Liver (tissue), 9 donors: Measurements from ENCODE around the gene TTYH2. TPM values are rescaled to one million over a fixed set of nuclear protein-coding genes. Genes with fewer than 3 reads are reported as not detected.

Experiments used
- DNase-seq: peaks from one replicate; pipeline ENCODE4 v3.0.0-alpha.2; 2017; ENCODE audit warnings: low spot score
- H3K27ac ChIP-seq, 2 donors: one replicate each; pipeline ENCODE4 v1.7.0; 2013; ENCODE audit warnings: inconsistent platforms in 2 of 2, low read length in 2 of 2, control low read depth in 1 of 2, low read depth in 1 of 2, mild to moderate bottlenecking in 1 of 2
- H3K27me3 ChIP-seq, 4 donors: one replicate each; pipeline versions ENCODE4 v1.6.1 to v1.7.0; 2013; ENCODE audit warnings: low read length in 3 of 4, inconsistent platforms in 1 of 4, mild to moderate bottlenecking in 1 of 4, moderate library complexity in 1 of 4; ENCODE audit not compliant: control insufficient read depth in 4 of 4, insufficient read depth in 4 of 4
- H3K36me3 ChIP-seq, 4 donors: one replicate each; pipeline versions ENCODE4 v1.6.1 to v1.7.0; 2013; ENCODE audit warnings: low read length in 3 of 4, mild to moderate bottlenecking in 3 of 4, low read depth in 1 of 4, moderate library complexity in 1 of 4; ENCODE audit not compliant: control insufficient read depth in 4 of 4, insufficient read depth in 3 of 4
- H3K4me1 ChIP-seq, 4 donors: one replicate each; pipeline versions ENCODE4 v1.6.1 to v1.7.0; 2013; ENCODE audit warnings: low read length in 3 of 4, mild to moderate bottlenecking in 3 of 4, moderate library complexity in 1 of 4; ENCODE audit not compliant: control insufficient read depth in 4 of 4, insufficient read depth in 4 of 4
- H3K4me3 ChIP-seq, 3 donors: one replicate each; pipeline versions ENCODE4 v1.6.1 to v1.7.0; 2013; ENCODE audit warnings: low read length in 3 of 3, control low read depth in 1 of 3, low read depth in 1 of 3, mild to moderate bottlenecking in 1 of 3
- H3K9ac ChIP-seq, 2 donors: one replicate each; pipeline ENCODE4 v1.7.0; 2013; ENCODE audit warnings: low read length in 2 of 2, mild to moderate bottlenecking in 2 of 2, moderate library complexity in 2 of 2, control low read depth in 1 of 2, low read depth in 1 of 2
- H3K9me3 ChIP-seq, 4 donors: one replicate each; pipeline versions ENCODE4 v1.6.1 to v1.7.0; 2013; ENCODE audit warnings: low read length in 3 of 4; ENCODE audit not compliant: control insufficient read depth in 4 of 4
- EGR1 ChIP-seq, 2 donors: IDR thresholded peaks; 2 replicates each; pipeline ENCODE4 v1.6.1; 2016 to 2018; ENCODE audit warnings: antibody characterized with exemption in 2 of 2, low read depth in 2 of 2
- FOXA1 ChIP-seq: IDR thresholded peaks from 2 replicates; pipeline ENCODE4 v1.6.1; 2016; ENCODE audit warnings: antibody characterized with exemption
- FOXA2 ChIP-seq: IDR thresholded peaks from 2 replicates; pipeline ENCODE4 v1.6.1; 2016; ENCODE audit warnings: antibody characterized with exemption
- GABPA ChIP-seq, 2 donors: IDR thresholded peaks in 1 of 2; conservative IDR thresholded peaks in 1 of 2; 2 replicates each; pipeline ENCODE4 v1.6.1; 2016; ENCODE audit warnings: antibody characterized with exemption in 2 of 2, mild to moderate bottlenecking in 1 of 2, moderate library complexity in 1 of 2
- HNF4A ChIP-seq, 2 donors: conservative IDR thresholded peaks; 2 replicates each; pipeline ENCODE4 v1.6.1; 2016; ENCODE audit warnings: antibody characterized with exemption in 2 of 2, mild to moderate bottlenecking in 2 of 2
- HNF4G ChIP-seq: IDR thresholded peaks from 2 replicates; pipeline ENCODE4 v1.6.1; 2016; ENCODE audit warnings: antibody characterized with exemption
- JUND ChIP-seq, 2 donors: IDR thresholded peaks; 2 replicates each; pipeline ENCODE4 v1.6.1; 2016; ENCODE audit warnings: antibody characterized with exemption in 2 of 2
- NR2F2 ChIP-seq: IDR thresholded peaks from 2 replicates; pipeline ENCODE4 v1.6.1; 2016; ENCODE audit warnings: antibody characterized with exemption
- RAD21 ChIP-seq, 2 donors: IDR thresholded peaks; 2 replicates each; pipeline ENCODE4 v1.6.1; 2016; ENCODE audit warnings: antibody characterized with exemption in 2 of 2, mild to moderate bottlenecking in 2 of 2
- RXRA ChIP-seq, 2 donors: IDR thresholded peaks; 2 replicates each; pipeline ENCODE4 v1.6.1; 2017 to 2018; ENCODE audit warnings: antibody characterized with exemption in 2 of 2, mild to moderate bottlenecking in 1 of 2
- SP1 ChIP-seq: IDR thresholded peaks from 2 replicates; pipeline ENCODE4 v1.6.1; 2018; ENCODE audit warnings: antibody characterized with exemption, mild to moderate bottlenecking
- TAF1 ChIP-seq: conservative IDR thresholded peaks from 2 replicates; pipeline ENCODE4 v1.6.1; 2016; ENCODE audit warnings: antibody characterized with exemption, mild to moderate bottlenecking
- YY1 ChIP-seq: IDR thresholded peaks from 2 replicates; pipeline ENCODE4 v1.6.1; 2016; ENCODE audit warnings: antibody characterized with exemption, mild to moderate bottlenecking
- ZBTB33 ChIP-seq: IDR thresholded peaks from 2 replicates; pipeline ENCODE4 v1.6.1; 2016; ENCODE audit warnings: antibody characterized with exemption
- WGBS: extraction: QIAGEN DNeasy Blood & Tissue Kit; methylation state at CpG from one replicate; pipeline ENCODE4 v1.1.7; 2013; 5-methylcytosine and 5-hydroxymethylcytosine counted together
- polyA plus RNA-seq, 2 donors: library from polyadenylated mRNA; stranded (reverse) in 1 of 2; unstranded in 1 of 2; fragments of 200-250 nt in 1 of 2; fragments of >200 nt in 1 of 2; fragmentation: Nextera tagmentation in 1 of 2; extraction: Ambion mirVana in 1 of 2; gene quantifications; one replicate each; pipeline versions ENCODE4 v1.2.1 to v1.2.3, GENCODE V29; 2013 to 2015
- total RNA-seq, 2 donors: library from RNA; depleted of rRNA; stranded (reverse); fragments of >200 nt; gene quantifications; one replicate each; pipeline ENCODE4 v1.2.3, GENCODE V29; 2014
- TF ChIP-seq, protein P1 (sequence below): IDR thresholded peaks from 2 replicates; pipeline ENCODE4 v1.6.1; 2016; ENCODE audit warnings: antibody characterized with exemption
- TF ChIP-seq, protein P2 (sequence below): fragments of 150-350 bp; IDR thresholded peaks from 2 replicates; pipeline ENCODE4 v1.5.1; 2017; ENCODE audit warnings: improper control_type of control experiment, low read depth, low read length; ENCODE audit not compliant: missing input control
- TF ChIP-seq, protein P3 (sequence below): IDR thresholded peaks from 2 replicates; pipeline ENCODE4 v1.6.1; 2016; ENCODE audit warnings: antibody characterized with exemption
- TF ChIP-seq, protein P4 (sequence below): IDR thresholded peaks from 2 replicates; pipeline ENCODE4 v1.6.1; 2016; ENCODE audit warnings: antibody characterized with exemption, mild to moderate bottlenecking
- donor health status: healthy.
- donor health status: healthy.
- donor health status: healthy.
- donor health status: healthy.
- donor health status: healthy.

TTYH2 gene
- total and polyA plus RNA-seq, 4 donors = 0.40 to 2.4 (median 0.99) TPM

- H3K9ac ChIP-seq = no peak overlapping the region
- DNase-seq = no peak
- no peaks in the 10 kb centered on the region for H3K4me1 ChIP-seq
- H3K9me3 ChIP-seq = no peaks in the 10 kb centered on the region
- TF ChIP-seq TAF1 = no peak
- TF ChIP-seq JUND (IDR thresholded peaks at IDR 0.05) = no peak
- TF ChIP-seq EGR1 (IDR thresholded peaks at IDR 0.05; ENCODE audit: low read depth in 2 of 2) = no peak
- TF ChIP-seq GABPA (IDR thresholded peaks at IDR 0.05 in 1 of 2, conservative IDR thresholded peaks at IDR 0.05 in 1 of 2) = no peak
- TF ChIP-seq, protein P1, sequence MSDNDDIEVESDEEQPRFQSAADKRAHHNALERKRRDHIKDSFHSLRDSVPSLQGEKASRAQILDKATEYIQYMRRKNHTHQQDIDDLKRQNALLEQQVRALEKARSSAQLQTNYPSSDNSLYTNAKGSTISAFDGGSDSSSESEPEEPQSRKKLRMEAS = no peak
- H3K27me3 ChIP-seq = peaks cover 0 to 6% (median 1%) of the 10 kb centered on the region in 4 donors
- whole genome bisulfite sequencing = 67% methylated on average over 3 of the region's 3 CpGs
- H3K27ac ChIP-seq = no peak overlapping the region
- no peak overlapping the region for H3K4me3 ChIP-seq
- no peaks in the 10 kb centered on the region for H3K36me3 ChIP-seq
Measured at GRCh38 chr17:74271281-74271680, 57.9 kb downstream of the TTYH2 start.

- H3K4me1 ChIP-seq = no peaks in the 10 kb centered on the region
- no peaks in the 10 kb centered on the region for H3K36me3 ChIP-seq
- 68% methylated on average over 13 of the region's 13 CpGs for WGBS
- peaks cover 0 to 9% (median 1%) of the 10 kb centered on the region in 4 donors for H3K27me3 ChIP-seq
- no peak overlapping the region for H3K9ac ChIP-seq
- no peak for DNase-seq
- no peaks in the 10 kb centered on the region for H3K9me3 ChIP-seq
- TF ChIP-seq, protein P2, sequence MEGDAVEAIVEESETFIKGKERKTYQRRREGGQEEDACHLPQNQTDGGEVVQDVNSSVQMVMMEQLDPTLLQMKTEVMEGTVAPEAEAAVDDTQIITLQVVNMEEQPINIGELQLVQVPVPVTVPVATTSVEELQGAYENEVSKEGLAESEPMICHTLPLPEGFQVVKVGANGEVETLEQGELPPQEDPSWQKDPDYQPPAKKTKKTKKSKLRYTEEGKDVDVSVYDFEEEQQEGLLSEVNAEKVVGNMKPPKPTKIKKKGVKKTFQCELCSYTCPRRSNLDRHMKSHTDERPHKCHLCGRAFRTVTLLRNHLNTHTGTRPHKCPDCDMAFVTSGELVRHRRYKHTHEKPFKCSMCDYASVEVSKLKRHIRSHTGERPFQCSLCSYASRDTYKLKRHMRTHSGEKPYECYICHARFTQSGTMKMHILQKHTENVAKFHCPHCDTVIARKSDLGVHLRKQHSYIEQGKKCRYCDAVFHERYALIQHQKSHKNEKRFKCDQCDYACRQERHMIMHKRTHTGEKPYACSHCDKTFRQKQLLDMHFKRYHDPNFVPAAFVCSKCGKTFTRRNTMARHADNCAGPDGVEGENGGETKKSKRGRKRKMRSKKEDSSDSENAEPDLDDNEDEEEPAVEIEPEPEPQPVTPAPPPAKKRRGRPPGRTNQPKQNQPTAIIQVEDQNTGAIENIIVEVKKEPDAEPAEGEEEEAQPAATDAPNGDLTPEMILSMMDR = no peak
- no peak for TF ChIP-seq RXRA (IDR thresholded peaks at IDR 0.05)
- TF ChIP-seq FOXA1 = no peak
- no peak for TF ChIP-seq TAF1
- TF ChIP-seq ZBTB33 = no peak
- TF ChIP-seq GABPA (IDR thresholded peaks at IDR 0.05 in 1 of 2, conservative IDR thresholded peaks at IDR 0.05 in 1 of 2) = no peak
- TF ChIP-seq FOXA2 = no peak
- TF ChIP-seq, protein P3, sequence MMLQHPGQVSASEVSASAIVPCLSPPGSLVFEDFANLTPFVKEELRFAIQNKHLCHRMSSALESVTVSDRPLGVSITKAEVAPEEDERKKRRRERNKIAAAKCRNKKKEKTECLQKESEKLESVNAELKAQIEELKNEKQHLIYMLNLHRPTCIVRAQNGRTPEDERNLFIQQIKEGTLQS = no peak
- TF ChIP-seq NR2F2 = no peak
- no peak for TF ChIP-seq EGR1 (IDR thresholded peaks at IDR 0.05; ENCODE audit: low read depth in 2 of 2)
- TF ChIP-seq HNF4G = no peak
- no peak for TF ChIP-seq SP1
- TF ChIP-seq, protein P4, sequence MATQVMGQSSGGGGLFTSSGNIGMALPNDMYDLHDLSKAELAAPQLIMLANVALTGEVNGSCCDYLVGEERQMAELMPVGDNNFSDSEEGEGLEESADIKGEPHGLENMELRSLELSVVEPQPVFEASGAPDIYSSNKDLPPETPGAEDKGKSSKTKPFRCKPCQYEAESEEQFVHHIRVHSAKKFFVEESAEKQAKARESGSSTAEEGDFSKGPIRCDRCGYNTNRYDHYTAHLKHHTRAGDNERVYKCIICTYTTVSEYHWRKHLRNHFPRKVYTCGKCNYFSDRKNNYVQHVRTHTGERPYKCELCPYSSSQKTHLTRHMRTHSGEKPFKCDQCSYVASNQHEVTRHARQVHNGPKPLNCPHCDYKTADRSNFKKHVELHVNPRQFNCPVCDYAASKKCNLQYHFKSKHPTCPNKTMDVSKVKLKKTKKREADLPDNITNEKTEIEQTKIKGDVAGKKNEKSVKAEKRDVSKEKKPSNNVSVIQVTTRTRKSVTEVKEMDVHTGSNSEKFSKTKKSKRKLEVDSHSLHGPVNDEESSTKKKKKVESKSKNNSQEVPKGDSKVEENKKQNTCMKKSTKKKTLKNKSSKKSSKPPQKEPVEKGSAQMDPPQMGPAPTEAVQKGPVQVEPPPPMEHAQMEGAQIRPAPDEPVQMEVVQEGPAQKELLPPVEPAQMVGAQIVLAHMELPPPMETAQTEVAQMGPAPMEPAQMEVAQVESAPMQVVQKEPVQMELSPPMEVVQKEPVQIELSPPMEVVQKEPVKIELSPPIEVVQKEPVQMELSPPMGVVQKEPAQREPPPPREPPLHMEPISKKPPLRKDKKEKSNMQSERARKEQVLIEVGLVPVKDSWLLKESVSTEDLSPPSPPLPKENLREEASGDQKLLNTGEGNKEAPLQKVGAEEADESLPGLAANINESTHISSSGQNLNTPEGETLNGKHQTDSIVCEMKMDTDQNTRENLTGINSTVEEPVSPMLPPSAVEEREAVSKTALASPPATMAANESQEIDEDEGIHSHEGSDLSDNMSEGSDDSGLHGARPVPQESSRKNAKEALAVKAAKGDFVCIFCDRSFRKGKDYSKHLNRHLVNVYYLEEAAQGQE = no peak
- no peak for TF ChIP-seq RAD21 (IDR thresholded peaks at IDR 0.05)
- TF ChIP-seq YY1 = no peak
- no peak for TF ChIP-seq HNF4A (conservative IDR thresholded peaks at IDR 0.05)
- H3K27ac ChIP-seq = no peak overlapping the region
- no peak overlapping the region for H3K4me3 ChIP-seq
Measured at GRCh38 chr17:74271901-74272561, 58.7 kb downstream of the TTYH2 start.
